Epithelial cell of prostate (primary cell): Measurements from ENCODE around the gene BRF1.
"Not testable (repeated sequence)": the region's sequence is repeated elsewhere in the genome, so short reads cannot be mapped to it uniquely, and the experiment has no call there.

Experiments
- DNase-seq: peaks from one replicate; pipeline ENCODE4 v3.0.0-alpha.2; 2011; ENCODE audit warnings: low read depth, low spot score
- H3K27ac ChIP-seq: fragments of 450-650 bp; 2 replicates; pipeline ENCODE4 v1.5.1; 2017; ENCODE audit warnings: mild to moderate bottlenecking

BRF1 gene

GRCh38 chr14:105294142-105294597 lies 6.6 kb downstream of the BRF1 start:
- H3K27ac ChIP-seq: no peak overlapping the region

GRCh38 chr14:105292826-105293711 lies 7.7 kb downstream of the BRF1 start:
- no peak overlapping the region for H3K27ac ChIP-seq
- DNase-seq: no peak

More at GRCh38 chr14:105294142-105294597, 6.6 kb downstream of the BRF1 start:
- DNase-seq: no peak

- no peak for DNase-seq
- H3K27ac ChIP-seq: no peak overlapping the region
Measured at GRCh38 chr14:105290621-105291346, 10.0 kb downstream of the BRF1 start.

- DNase-seq: not testable (repeated sequence)
Measured at GRCh38 chr14:105288936-105289335, 11.9 kb downstream of the BRF1 start.

GRCh38 chr14:105287249-105288102 lies 13.3 kb downstream of the BRF1 start:
- DNase-seq: no peak
- H3K27ac ChIP-seq: no peak overlapping the region

More at GRCh38 chr14:105288936-105289335, 11.9 kb downstream of the BRF1 start:
- not testable (repeated sequence) for H3K27ac ChIP-seq

- no peak for DNase-seq
- H3K27ac ChIP-seq: no peak overlapping the region
Measured at GRCh38 chr14:105286759-105287144, 14.0 kb downstream of the BRF1 start.

GRCh38 chr14:105285174-105285573 lies 15.6 kb downstream of the BRF1 start:
- H3K27ac ChIP-seq: no peak overlapping the region
- no peak for DNase-seq

- no peak for DNase-seq
- no peak overlapping the region for H3K27ac ChIP-seq
Measured at GRCh38 chr14:105283899-105284298, 16.9 kb downstream of the BRF1 start.

GRCh38 chr14:105283028-105283427 lies 17.8 kb downstream of the BRF1 start:
- DNase-seq: no peak
- H3K27ac ChIP-seq: no peak overlapping the region

- no peak for DNase-seq
- no peak overlapping the region for H3K27ac ChIP-seq
Measured at GRCh38 chr14:105282098-105282725, 18.6 kb downstream of the BRF1 start.

GRCh38 chr14:105281371-105282097 lies 19.3 kb downstream of the BRF1 start:
- DNase-seq: no peak
- no peak overlapping the region for H3K27ac ChIP-seq

- no peak for DNase-seq
- no peak overlapping the region for H3K27ac ChIP-seq
Measured at GRCh38 chr14:105280525-105280924, 20.3 kb downstream of the BRF1 start.

GRCh38 chr14:105279642-105280361 lies 21.0 kb downstream of the BRF1 start:
- DNase-seq: no peak
- H3K27ac ChIP-seq: no peak overlapping the region

GRCh38 chr14:105277448-105277847 lies 23.4 kb downstream of the BRF1 start:
- not testable (repeated sequence) for DNase-seq, H3K27ac ChIP-seq

GRCh38 chr14:105275267-105275946 lies 25.4 kb downstream of the BRF1 start:
- H3K27ac ChIP-seq: no peak overlapping the region
- DNase-seq: no peak

- DNase-seq: no peak
- no peak overlapping the region for H3K27ac ChIP-seq
Measured at GRCh38 chr14:105274637-105275036, 26.2 kb downstream of the BRF1 start.

GRCh38 chr14:105273062-105273461 lies 27.7 kb downstream of the BRF1 start:
- no peak overlapping the region for H3K27ac ChIP-seq
- no peak for DNase-seq

- no peak for DNase-seq
- H3K27ac ChIP-seq: no peak overlapping the region
Measured at GRCh38 chr14:105272623-105273022, 28.2 kb downstream of the BRF1 start.
